H1 (cell line): ENCODE data around the gene PDZD11. TPM values are rescaled to one million over a fixed set of nuclear protein-coding genes. Genes with fewer than 3 reads are reported as not detected.

Source experiments
- CTCF ChIA-PET: fragments of 300-600 bp; sonication (Branson Sonifier 250); formaldehyde crosslinking; loops from one replicate; lab custom pipeline; 2021; ENCODE audit not compliant: partially characterized antibody; lab: Charles Lee
- POLR2A ChIA-PET: fragments of 300-600 bp; sonication (Branson Sonifier 250); formaldehyde crosslinking; loops from one replicate; lab custom pipeline; 2021; ENCODE audit warnings: inconsistent platforms; ENCODE audit not compliant: partially characterized antibody; lab: Charles Lee
- DNase-seq, 2 experiments: peaks; one replicate each; pipeline versions ENCODE4 v3.0.0 to v3.0.0-alpha.2; 2010 to 2022; ENCODE audit warnings: low spot score in 2 of 2, low read depth in 1 of 2, mixed read lengths in 1 of 2
- FAIRE-seq: peaks from 2 replicates; lab custom pipeline; 2011; peaks lifted over from hg19 to GRCh38; lab: Jason Lieb, UNC
- H2AFZ ChIP-seq: 2 replicates; pipeline ENCODE4 v1.8.1; 2012; ENCODE audit warnings: low read length, inconsistent platforms
- H2AK5ac ChIP-seq: 2 replicates; pipeline ENCODE4 v1.6.1; 2013; ENCODE audit warnings: low read depth, low read length
- H2BK120ac ChIP-seq: replicated peaks from 2 replicates; pipeline ENCODE3; 2013; ENCODE audit warnings: low read depth, low read length, inconsistent platforms
- H2BK12ac ChIP-seq: 2 replicates; pipeline ENCODE4 v1.6.1; 2013; ENCODE audit warnings: low read depth, low read length
- H2BK15ac ChIP-seq: 2 replicates; pipeline ENCODE4 v1.6.1; 2013; ENCODE audit warnings: low read length
- H2BK20ac ChIP-seq: 2 replicates; pipeline ENCODE4 v1.6.1; 2013; ENCODE audit warnings: low read length
- H2BK5ac ChIP-seq: 2 replicates; pipeline ENCODE4 v1.6.1; 2013; ENCODE audit warnings: low read depth, low read length
- H3K14ac ChIP-seq: 2 replicates; pipeline ENCODE4 v1.6.1; 2013; ENCODE audit warnings: inconsistent platforms; ENCODE audit not compliant: insufficient read length
- H3K18ac ChIP-seq: 2 replicates; pipeline ENCODE4 v1.6.1; 2013; ENCODE audit warnings: low read length; ENCODE audit errors: extremely low read depth
- H3K23ac ChIP-seq: 2 replicates; pipeline ENCODE4 v1.6.1; 2013; ENCODE audit warnings: inconsistent platforms; ENCODE audit not compliant: insufficient read length
- H3K23me2 ChIP-seq: 2 replicates; pipeline ENCODE4 v1.6.1; 2013; ENCODE audit warnings: low read depth, low read length
- H3K27ac ChIP-seq: 2 replicates; pipeline ENCODE4 v1.6.1; 2011; ENCODE audit warnings: low read depth, low read length, inconsistent platforms
- H3K27me3 ChIP-seq, 4 experiments: replicated peaks in 1 of 4; 1 replicate in 1 of 4; 2 replicates in 3 of 4; pipeline versions ENCODE4 v1.6.1 to v1.8.1; 2011 to 2013; ENCODE audit warnings: low read length in 3 of 4, mild to moderate bottlenecking in 3 of 4, inconsistent platforms in 2 of 4, mixed read lengths in 2 of 4, moderate library complexity in 1 of 4; ENCODE audit not compliant: control insufficient read depth in 3 of 4, insufficient read depth in 3 of 4; ENCODE audit errors: extremely low read depth in 1 of 4
- H3K36me3 ChIP-seq, 4 experiments: 2 replicates each; pipeline versions ENCODE4 v1.6.1 to v1.8.1; 2011 to 2013; ENCODE audit warnings: mild to moderate bottlenecking in 4 of 4, low read length in 3 of 4, moderate library complexity in 2 of 4, control low read depth in 1 of 4, inconsistent platforms in 1 of 4; ENCODE audit not compliant: insufficient read depth in 4 of 4, control insufficient read depth in 2 of 4
- H3K4ac ChIP-seq: replicated peaks from 2 replicates; pipeline ENCODE3; 2013; ENCODE audit warnings: low read length, low read depth, mixed read lengths, inconsistent platforms; ENCODE audit not compliant: insufficient read length
- H3K4me1 ChIP-seq, 4 experiments: replicated peaks in 1 of 4; 1 replicate in 1 of 4; 2 replicates in 3 of 4; pipeline versions ENCODE4 v1.6.1 to v1.8.1; 2011 to 2013; ENCODE audit warnings: low read length in 3 of 4, inconsistent platforms in 2 of 4, mixed read lengths in 1 of 4; ENCODE audit not compliant: insufficient read depth in 4 of 4, control insufficient read depth in 3 of 4
- H3K4me2 ChIP-seq, 2 experiments: 2 replicates each; pipeline versions ENCODE4 v1.6.1 to v1.8.1; 2011 to 2013; ENCODE audit warnings: low read depth in 2 of 2, low read length in 2 of 2, control low read depth in 1 of 2, inconsistent platforms in 1 of 2, mild to moderate bottlenecking in 1 of 2; ENCODE audit not compliant: insufficient read depth in 1 of 2
- H3K4me3 ChIP-seq, 4 experiments: fragments of 200-600, 300-600 bp in 1 of 4; sonication (generic), shearing (Covaris generic), sonication (Bioruptor Twin) in 1 of 4; 2 replicates each; pipeline versions ENCODE4 v1.5.1 to v1.8.1; 2011 to 2016; ENCODE audit warnings: low read length in 4 of 4, low read depth in 3 of 4, control low read depth in 2 of 4, inconsistent platforms in 2 of 4, mild to moderate bottlenecking in 2 of 4, mixed read lengths in 1 of 4, moderate library complexity in 1 of 4; ENCODE audit not compliant: insufficient read depth in 2 of 4; ENCODE audit errors: extremely low read depth in 1 of 4
- H3K56ac ChIP-seq: replicated peaks from 2 replicates; pipeline ENCODE3; 2013; ENCODE audit warnings: low read depth, mild to moderate bottlenecking, mixed read lengths, low read length, inconsistent platforms; ENCODE audit not compliant: insufficient read length
- H3K79me1 ChIP-seq: 2 replicates; pipeline ENCODE4 v1.6.1; 2013; ENCODE audit warnings: low read depth, low read length, control low read depth
- H3K79me2 ChIP-seq, 2 experiments: 2 replicates each; pipeline versions ENCODE4 v1.6.1 to v1.8.1; 2012 to 2013; ENCODE audit warnings: low read length in 2 of 2, mild to moderate bottlenecking in 2 of 2, inconsistent platforms in 1 of 2; ENCODE audit not compliant: insufficient read depth in 2 of 2, control insufficient read depth in 1 of 2
- H3K9ac ChIP-seq, 4 experiments: replicated peaks in 1 of 4; 1 replicate in 1 of 4; 2 replicates in 3 of 4; pipeline versions ENCODE4 v1.6.1 to v1.8.1; 2011 to 2013; ENCODE audit warnings: low read depth in 3 of 4, low read length in 3 of 4, control low read depth in 2 of 4, mild to moderate bottlenecking in 2 of 4, moderate library complexity in 2 of 4, inconsistent platforms in 1 of 4; ENCODE audit errors: extremely low read depth in 1 of 4
- H3K9me3 ChIP-seq, 2 experiments: 2 replicates each; pipeline versions ENCODE4 v1.6.1 to v1.8.1; 2012 to 2013; ENCODE audit warnings: mild to moderate bottlenecking in 2 of 2, moderate library complexity in 2 of 2, control low read depth in 1 of 2, inconsistent platforms in 1 of 2, low read depth in 1 of 2, low read length in 1 of 2, mixed read lengths in 1 of 2; ENCODE audit not compliant: insufficient read depth in 2 of 2
- H4K20me1 ChIP-seq, 2 experiments: replicated peaks in 1 of 2; 2 replicates each; pipeline versions ENCODE3 to v1.8.1; 2011 to 2013; ENCODE audit warnings: inconsistent platforms in 2 of 2, low read length in 2 of 2, mild to moderate bottlenecking in 1 of 2; ENCODE audit not compliant: insufficient read depth in 2 of 2, control insufficient read depth in 1 of 2
- H4K5ac ChIP-seq: 2 replicates; pipeline ENCODE4 v1.6.1; 2013; ENCODE audit warnings: low read length, low read depth, mixed read lengths, inconsistent platforms; ENCODE audit not compliant: insufficient read length
- H4K8ac ChIP-seq: 2 replicates; pipeline ENCODE4 v1.8.0; 2013; ENCODE audit warnings: mild to moderate bottlenecking, moderate library complexity, low read length, inconsistent platforms; ENCODE audit not compliant: insufficient read depth; ENCODE audit errors: extremely low read depth
- H4K91ac ChIP-seq: replicated peaks from 2 replicates; pipeline ENCODE3; 2013; ENCODE audit warnings: low read length, mixed read lengths, inconsistent platforms; ENCODE audit not compliant: insufficient read length
- ATF3 ChIP-seq: IDR thresholded peaks from 2 replicates; pipeline ENCODE4 v1.6.1; 2011; ENCODE audit warnings: low read depth, mild to moderate bottlenecking, low read length; ENCODE audit not compliant: insufficient read depth
- CEBPB ChIP-seq: IDR thresholded peaks from 2 replicates; pipeline ENCODE4 v1.6.1; 2012; ENCODE audit warnings: low read depth, low read length
- CTCF ChIP-seq, 3 experiments: IDR thresholded peaks; 1 replicate in 2 of 3; 2 replicates in 1 of 3; pipeline versions ENCODE4 v1.5.1 to v1.6.1; 2011; ENCODE audit warnings: low read length in 3 of 3, mild to moderate bottlenecking in 3 of 3, inconsistent platforms in 2 of 3, low read depth in 1 of 3, moderate library complexity in 1 of 3; ENCODE audit not compliant: insufficient read depth in 1 of 3; ENCODE audit errors: control extremely low read depth in 1 of 3
- POLR2A ChIP-seq, 2 experiments: IDR thresholded peaks; 1 replicate in 1 of 2; 2 replicates in 1 of 2; pipeline ENCODE4 v1.6.1; 2011; ENCODE audit warnings: low read depth in 2 of 2, low read length in 2 of 2, mild to moderate bottlenecking in 2 of 2; ENCODE audit errors: control extremely low read depth in 1 of 2
- SIRT6 ChIP-seq: IDR thresholded peaks from one replicate; pipeline ENCODE4 v1.7.1; 2012; ENCODE audit warnings: low read length, inconsistent platforms
- USF2 ChIP-seq: IDR thresholded peaks from 2 replicates; pipeline ENCODE4 v1.6.1; 2011; ENCODE audit warnings: low read length, improper control_type of control experiment
- ZNF274 ChIP-seq: IDR thresholded peaks from 2 replicates; pipeline ENCODE4 v1.7.0; 2012; ENCODE audit warnings: low read length, borderline replicate concordance; ENCODE audit errors: extremely low read depth
- WGBS, 2 experiments: shearing (Covaris generic) in 1 of 2; methylation state at CpG; one replicate each; pipeline versions ENCODE4 v1.1.6 to v1.1.7; 2013 to 2015; ENCODE audit warnings: low lambda C conversion rate in 2 of 2, mixed read lengths in 2 of 2, inconsistent platforms in 1 of 2, low coverage in 1 of 2, missing lambda C conversion rate in 1 of 2; ENCODE audit not compliant: insufficient replicate concordance in 2 of 2, insufficient coverage in 1 of 2, insufficient read length in 1 of 2; ENCODE audit errors: extremely low coverage in 1 of 2, missing lambda C conversion rate in 1 of 2; 5-methylcytosine and 5-hydroxymethylcytosine counted together
- polyA plus RNA-seq, 7 experiments: library from polyadenylated mRNA; depleted of rRNA in 3 of 7; stranded (reverse) in 5 of 7; unstranded in 2 of 7; fragments of >200 nt in 5 of 7; fragments of 200-250 nt in 2 of 7; gene quantifications; 1 replicate in 5 of 7; 2 replicates in 1 of 7; 4 replicates in 1 of 7; pipeline versions ENCODE4 v1.2.1 to v1.2.3, GENCODE V29; 2011 to 2013; ENCODE audit warnings: missing spikeins in 2 of 7, mixed read lengths in 2 of 7
- total RNA-seq: library from RNA; stranded (reverse); fragmentation: NEBNext Ultra II Directional; extraction: Animal tissue kit (Norgen Biotek cat#: 25700); gene quantifications from 2 replicates; pipeline ENCODE4 v1.2.1, GENCODE V29; 2021

Gene PDZD11
- total and polyA plus RNA-seq, 2 of the 8 experiments (the other 6 are each of a cell fraction or from before 2014, with no cell fraction given): 31.5 to 55.9 TPM

GRCh38 chrX:70313503-70313902 is 23.8 kb upstream of the PDZD11 start:
- no peak overlapping the region for H3K4ac ChIP-seq
- H2BK120ac ChIP-seq: no peak overlapping the region
- peaks cover 0 to 3% (median 0%) of the 10 kb centered on the region in 4 experiments; a peak in 1 of 8 replicates for H3K36me3 ChIP-seq
- CTCF ChIA-PET: interaction anchor here (0.9 kb wide), 1 partner anchor 16 kb away, joined by 3 read pairs; no protein-coding TSS in a partner anchor
- no peak overlapping the region for H3K56ac ChIP-seq
- no peak for TF ChIP-seq ZNF274
- no peak for TF ChIP-seq USF2
- TF ChIP-seq POLR2A (IDR thresholded peaks at IDR 0.05; ENCODE audit: control extremely low read depth in 1 of 2, low read depth in 2 of 2, low read length in 2 of 2): no peak
- no peak for TF ChIP-seq CEBPB
- no peak for TF ChIP-seq CTCF (IDR thresholded peaks at IDR 0.05; ENCODE audit: control extremely low read depth in 1 of 3, insufficient read depth in 1 of 3, low read depth in 1 of 3, low read length in 3 of 3)
- no peak for TF ChIP-seq ATF3
- no peak for TF ChIP-seq SIRT6
- H3K4me2 ChIP-seq: no peak overlapping the region
- H3K4me3 ChIP-seq: no peak overlapping the region
- no peak overlapping the region for H2AFZ ChIP-seq
- no peaks in the 10 kb centered on the region for H3K4me1 ChIP-seq
- POLR2A ChIA-PET: no interaction called here
- 90% methylated on average over 1 of the region's 1 CpG; no CpG with 5 or more reads in 1 of the 2 experiments for WGBS, 2 experiments
- no peak overlapping the region for H2BK5ac ChIP-seq
- H3K9me3 ChIP-seq: no peaks in the 10 kb centered on the region
- H3K79me2 ChIP-seq: no peaks in the 10 kb centered on the region
- H4K5ac ChIP-seq: no peak overlapping the region
- H3K79me1 ChIP-seq: no peaks in the 10 kb centered on the region
- H3K9ac ChIP-seq: no peak overlapping the region
- H2AK5ac ChIP-seq: no peak overlapping the region
- H3K27ac ChIP-seq: no peak overlapping the region
- no peak overlapping the region for H3K14ac ChIP-seq
- H2BK12ac ChIP-seq: no peak overlapping the region
- H4K8ac ChIP-seq: no peak overlapping the region
- no peak overlapping the region for H2BK20ac ChIP-seq
- DNase-seq (no peak), FAIRE-seq (no peak)
- H3K18ac ChIP-seq: no peak overlapping the region
- no peaks in the 10 kb centered on the region for H3K27me3 ChIP-seq
- no peaks in the 10 kb centered on the region; the same call in 1 of the 2 replicates for H3K23me2 ChIP-seq
- H4K20me1 ChIP-seq: no peaks in the 10 kb centered on the region
- H4K91ac ChIP-seq: no peak overlapping the region
- no peak overlapping the region for H2BK15ac ChIP-seq
- H3K23ac ChIP-seq: no peak overlapping the region
